ENCODE data around the gene MECR. TPM values are rescaled to one million over a fixed set of nuclear protein-coding genes. Genes with fewer than 3 reads are reported as not detected.

The MECR gene
- total RNA-seq, 3 donors from 2014 or later (not counting 1 experiment from before 2014, with no cell fraction given) = 8.0 to 11.2 (median 8.8) TPM

DNA sequence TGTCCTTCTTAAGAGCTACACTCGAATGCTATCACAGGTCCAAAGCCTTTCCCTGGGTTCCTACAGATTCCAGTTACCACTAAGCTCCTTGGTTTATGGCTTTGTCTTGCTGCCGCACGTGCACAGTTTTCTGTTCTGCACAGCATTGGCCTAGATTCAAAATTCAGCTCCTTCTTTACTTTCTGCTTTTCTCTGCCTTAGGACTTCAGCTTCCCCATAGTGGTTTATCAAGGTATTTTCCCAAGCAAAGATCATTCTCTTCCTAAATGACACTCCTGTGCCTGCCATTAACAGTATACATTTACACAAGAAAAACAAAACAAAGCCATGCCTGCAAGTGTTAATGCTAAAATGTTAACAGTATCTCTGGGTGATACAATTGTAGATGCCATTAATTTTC, 47.4 kb upstream of the MECR start:
- DNase-seq (no peak), ATAC-seq (no peak)
- intact Hi-C loops (cut with micrococcal nuclease) = no loop called here
- no peaks in the 10 kb centered on the region for H3K36me3 ChIP-seq (ENCODE audit: control insufficient read depth, insufficient read depth, low read length)
- Mint-ChIP-seq H3K4me3 (no peak overlapping the region), H3K27me3 (ENCODE audit: low read depth in 2 of 2) (peaks cover 6 to 8% of the 10 kb centered on the region in 2 donors), H3K9me3 (no peaks in the 10 kb centered on the region), H3K36me3 (no peaks in the 10 kb centered on the region), H3K4me1 (peaks cover 0 to 4% of the 10 kb centered on the region in 2 donors), H3K27ac (no peak overlapping the region)
- H3K4me3 ChIP-seq (ENCODE audit: low read length) = no peak overlapping the region
- H3K4me1 ChIP-seq (ENCODE audit: control insufficient read depth, insufficient read depth, low read length) = peaks cover under 1% of the 10 kb centered on the region
- H3K9me3 ChIP-seq (ENCODE audit: control insufficient read depth, insufficient read depth, low read length) = no peaks in the 10 kb centered on the region
- H3K27me3 ChIP-seq (ENCODE audit: control insufficient read depth, insufficient read depth, low read length) = no peaks in the 10 kb centered on the region
- 72% methylated on average over 3 of the region's 3 CpGs for WGBS (ENCODE audit: insufficient coverage)
- no peak overlapping the region for H3K27ac ChIP-seq (ENCODE audit: low read length)
- no peak for TF ChIP-seq CTCF (IDR thresholded peaks at IDR 0.05)

DNA sequence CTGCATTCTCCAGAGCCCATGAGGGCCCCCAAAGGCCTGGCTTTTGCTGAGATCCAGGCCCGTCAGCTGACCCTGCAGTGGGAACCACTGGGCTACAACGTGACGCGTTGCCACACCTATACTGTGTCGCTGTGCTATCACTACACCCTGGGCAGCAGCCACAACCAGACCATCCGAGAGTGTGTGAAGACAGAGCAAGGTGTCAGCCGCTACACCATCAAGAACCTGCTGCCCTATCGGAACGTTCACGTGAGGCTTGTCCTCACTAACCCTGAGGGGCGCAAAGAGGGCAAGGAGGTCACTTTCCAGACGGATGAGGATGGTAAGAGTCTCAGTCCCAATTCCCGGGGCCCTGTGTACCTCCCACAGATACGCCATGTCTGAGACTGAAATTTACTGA, 44.7 kb upstream of the MECR start:
- Mint-ChIP-seq H3K27me3 (ENCODE audit: low read depth in 2 of 2) (peaks cover 17 to 32% of the 10 kb centered on the region in 2 donors), H3K4me1 (no peaks in the 10 kb centered on the region), H3K9me3 (no peaks in the 10 kb centered on the region), H3K27ac (no peak overlapping the region), H3K4me3 (no peak overlapping the region), H3K36me3 (no peaks in the 10 kb centered on the region)
- H3K27ac ChIP-seq (ENCODE audit: low read length) = no peak overlapping the region
- no peak for TF ChIP-seq CTCF (IDR thresholded peaks at IDR 0.05)
- no peak overlapping the region for H3K4me3 ChIP-seq (ENCODE audit: low read length)
- ATAC-seq (no peak), DNase-seq (no peak)
- H3K36me3 ChIP-seq (ENCODE audit: control insufficient read depth, insufficient read depth, low read length) = no peaks in the 10 kb centered on the region
- no peaks in the 10 kb centered on the region for H3K4me1 ChIP-seq (ENCODE audit: control insufficient read depth, insufficient read depth, low read length)
- intact Hi-C loops (cut with micrococcal nuclease) = no loop called here
- 84% methylated on average over 13 of the region's 14 CpGs for WGBS (ENCODE audit: insufficient coverage)
- no peaks in the 10 kb centered on the region for H3K27me3 ChIP-seq (ENCODE audit: control insufficient read depth, insufficient read depth, low read length)
- H3K9me3 ChIP-seq (ENCODE audit: control insufficient read depth, insufficient read depth, low read length) = no peaks in the 10 kb centered on the region

- H3K9me3 ChIP-seq (ENCODE audit: control insufficient read depth, insufficient read depth, low read length) = no peaks in the 10 kb centered on the region
- no peak overlapping the region for H3K27ac ChIP-seq (ENCODE audit: low read length)
- H3K4me1 ChIP-seq (ENCODE audit: control insufficient read depth, insufficient read depth, low read length) = no peaks in the 10 kb centered on the region
- 72% methylated on average over 6 of the region's 6 CpGs for WGBS (ENCODE audit: insufficient coverage)
- Mint-ChIP-seq H3K27me3 (ENCODE audit: low read depth in 2 of 2) (peaks cover 29 to 38% of the 10 kb centered on the region in 2 donors), H3K4me3 (no peak overlapping the region), H3K27ac (no peak overlapping the region), H3K4me1 (no peaks in the 10 kb centered on the region), H3K36me3 (no peaks in the 10 kb centered on the region), H3K9me3 (no peaks in the 10 kb centered on the region)
- TF ChIP-seq CTCF (IDR thresholded peaks at IDR 0.05) = no peak
- ATAC-seq (no peak), DNase-seq (no peak)
- no peak overlapping the region for H3K4me3 ChIP-seq (ENCODE audit: low read length)
- H3K36me3 ChIP-seq (ENCODE audit: control insufficient read depth, insufficient read depth, low read length) = no peaks in the 10 kb centered on the region
- intact Hi-C loops (cut with micrococcal nuclease) = no loop called here
- peaks cover 2% of the 10 kb centered on the region for H3K27me3 ChIP-seq (ENCODE audit: control insufficient read depth, insufficient read depth, low read length)
These were observed 41.6 kb upstream of the MECR start for GRCh38 chr1:29272147-29272907.

GRCh38 chr1:29271724-29272123, 41.0 kb upstream of the MECR start:
- no peak for TF ChIP-seq CTCF (IDR thresholded peaks at IDR 0.05)
- H3K27ac ChIP-seq (ENCODE audit: low read length) = no peak overlapping the region
- WGBS (ENCODE audit: insufficient coverage) = 53% methylated on average over 7 of the region's 7 CpGs
- H3K4me1 Mint-ChIP-seq = no peaks in the 10 kb centered on the region
- no peak overlapping the region for H3K27ac Mint-ChIP-seq
- no peaks in the 10 kb centered on the region for H3K9me3 Mint-ChIP-seq
- H3K27me3 ChIP-seq (ENCODE audit: control insufficient read depth, insufficient read depth, low read length) = peaks cover 2% of the 10 kb centered on the region
- no peaks in the 10 kb centered on the region for H3K4me1 ChIP-seq (ENCODE audit: control insufficient read depth, insufficient read depth, low read length)
- H3K27me3 Mint-ChIP-seq (ENCODE audit: low read depth in 2 of 2) = peaks cover 32 to 44% of the 10 kb centered on the region in 2 donors
- H3K4me3 Mint-ChIP-seq = no peak overlapping the region
- no peak overlapping the region for H3K4me3 ChIP-seq (ENCODE audit: low read length)
- intact Hi-C loops (cut with micrococcal nuclease) = no loop called here
- no peaks in the 10 kb centered on the region for H3K36me3 Mint-ChIP-seq
- H3K9me3 ChIP-seq (ENCODE audit: control insufficient read depth, insufficient read depth, low read length) = no peaks in the 10 kb centered on the region
- ATAC-seq = no peak
- no peaks in the 10 kb centered on the region for H3K36me3 ChIP-seq (ENCODE audit: control insufficient read depth, insufficient read depth, low read length)
- no peak for DNase-seq

Data from natural killer cell (primary cell).